Caco-2 (cell line): ENCODE data around the gene METTL25. TPM values are rescaled to one million over a fixed set of nuclear protein-coding genes. Genes with fewer than 3 reads are reported as not detected.

Experiments
- BruUV-seq: library from RNA; stranded (reverse); fragments of 400-500 nt; replicated peaks from 2 replicates; lab custom pipeline; 2021; lab: Mats Ljungman, UMichigan
- CTCF ChIA-PET: fragments of 300-600 bp; sonication (Branson Sonifier 250); formaldehyde crosslinking; loops from one replicate; lab custom pipeline; 2022; ENCODE audit warnings: antibody characterized with exemption; lab: Charles Lee
- POLR2A ChIA-PET: fragments of 300-600 bp; sonication (Branson Sonifier 250); formaldehyde crosslinking; loops from one replicate; lab custom pipeline; 2022; ENCODE audit warnings: antibody characterized with exemption; lab: Charles Lee
- DNase-seq, 2 experiments: peaks; one replicate each; pipeline versions ENCODE4 v3.0.0 to v3.0.0-alpha.2; 2020 to 2022
- H3K27me3 ChIP-seq: replicated peaks from 2 replicates; pipeline ENCODE4 v1.6.0; 2011; ENCODE audit warnings: low read length; ENCODE audit not compliant: control insufficient read depth, insufficient read depth
- H3K36me3 ChIP-seq: 2 replicates; pipeline ENCODE4 v1.5.1; 2011; ENCODE audit warnings: low read length; ENCODE audit not compliant: control insufficient read depth, insufficient read depth
- H3K4me1 ChIP-seq: fragments of 250-450 bp; sonication (Bioruptor Pico); 2 replicates; pipeline ENCODE4 v1.5.1; 2020; ENCODE audit warnings: mild to moderate bottlenecking
- H3K4me3 ChIP-seq: 2 replicates; pipeline ENCODE4 v1.5.1; 2011; ENCODE audit warnings: low read depth, mild to moderate bottlenecking, control low read depth, low read length
- H3K9me3 ChIP-seq: fragments of 250-450 bp; sonication (Bioruptor Pico); 2 replicates; pipeline ENCODE4 v1.5.1; 2020; ENCODE audit warnings: mild to moderate bottlenecking, moderate library complexity
- H3K27ac Mint-ChIP-seq: one replicate; pipeline ENCODE4 v1.8.0; 2022; ENCODE audit warnings: mixed read lengths; ENCODE audit not compliant: unreplicated experiment
- H3K27me3 Mint-ChIP-seq: one replicate; pipeline ENCODE4 v1.8.0; 2022; ENCODE audit warnings: mixed read lengths; ENCODE audit not compliant: insufficient read depth, unreplicated experiment
- H3K36me3 Mint-ChIP-seq: one replicate; pipeline ENCODE4 v1.8.0; 2022; ENCODE audit warnings: mild to moderate bottlenecking, mixed read lengths; ENCODE audit not compliant: insufficient read depth, unreplicated experiment
- H3K4me1 Mint-ChIP-seq: one replicate; pipeline ENCODE4 v1.8.0; 2022; ENCODE audit warnings: low read depth, mixed read lengths; ENCODE audit not compliant: unreplicated experiment
- H3K4me3 Mint-ChIP-seq: one replicate; pipeline ENCODE4 v1.8.0; 2022; ENCODE audit warnings: mild to moderate bottlenecking, moderate library complexity, mixed read lengths; ENCODE audit not compliant: unreplicated experiment
- H3K9me3 Mint-ChIP-seq: one replicate; pipeline ENCODE4 v1.8.0; 2022; ENCODE audit warnings: mixed read lengths; ENCODE audit not compliant: unreplicated experiment
- intact Hi-C: fragments of 100-400 bp; cut with micrococcal nuclease; formaldehyde crosslinking; loops from one replicate; pipeline ENCODE4 v1.10.0; 2022; ENCODE audit not compliant: unreplicated experiment
- total RNA-seq: library from RNA; stranded (reverse); gene quantifications from 2 replicates; pipeline ENCODE4 v1.2.3, GENCODE V29; 2022
- TF ChIP-seq, protein P1 (sequence below), 2 experiments: fragments of 200-600 bp in 1 of 2; IDR thresholded peaks; 1 replicate in 1 of 2; 2 replicates in 1 of 2; pipeline versions ENCODE4 v1.5.1 to v1.8.0; 2011 to 2022; ENCODE audit warnings: antibody characterized with exemption in 1 of 2, control low read depth in 1 of 2, inconsistent platforms in 1 of 2, low read depth in 1 of 2, low read length in 1 of 2, mild to moderate bottlenecking in 1 of 2, moderate library complexity in 1 of 2; ENCODE audit not compliant: insufficient read depth in 1 of 2, severe bottlenecking in 1 of 2, unreplicated experiment in 1 of 2

METTL25 gene
- total RNA-seq, 1 experiment from 2014 or later: 8.4 TPM

DNA sequence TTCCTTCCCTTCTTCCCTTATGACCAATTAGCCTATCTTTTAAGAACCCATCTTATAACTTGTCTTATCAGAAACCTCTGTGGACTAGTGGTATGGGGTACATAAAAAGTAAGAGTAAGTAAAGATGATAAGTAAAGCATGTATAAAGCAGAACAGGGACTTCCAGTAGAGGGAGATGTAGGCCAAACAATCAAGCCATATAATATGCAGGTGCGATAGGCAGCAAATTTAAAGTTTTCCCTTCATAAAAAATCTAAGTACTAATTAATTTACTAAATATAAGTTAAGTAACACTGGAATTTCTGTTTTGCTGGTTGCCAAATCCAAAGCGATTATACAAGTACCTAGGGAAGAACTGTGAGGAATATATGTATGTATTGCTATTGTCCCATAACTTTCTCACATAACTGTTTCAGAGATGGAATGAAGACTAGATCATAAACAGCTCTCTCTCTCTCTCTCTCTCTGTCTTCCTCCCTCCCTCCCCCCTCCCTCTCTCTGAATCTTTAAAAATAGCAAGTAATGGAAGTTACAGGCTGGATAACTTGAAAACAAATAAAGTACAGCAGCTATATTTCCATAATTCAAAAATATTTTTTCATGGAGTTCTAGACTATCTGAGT is 25.7 kb downstream of the METTL25 start:
- Histone ChIP-seq H3K9me3 (no peaks in the 10 kb centered on the region), H3K36me3 (no peaks in the 10 kb centered on the region), H3K4me1 (no peaks in the 10 kb centered on the region), H3K4me3 (no peak overlapping the region), H3K27me3 (no peaks in the 10 kb centered on the region)
- H3K27ac Mint-ChIP-seq: no peak overlapping the region
- BruUV-seq: no TSS peak
- no peaks in the 10 kb centered on the region for H3K27me3 Mint-ChIP-seq
- DNase-seq: peak in 1 of 2 experiments; percentile 22
- POLR2A ChIA-PET: no interaction called here
- H3K36me3 Mint-ChIP-seq: no peaks in the 10 kb centered on the region
- TF ChIP-seq, protein P1, sequence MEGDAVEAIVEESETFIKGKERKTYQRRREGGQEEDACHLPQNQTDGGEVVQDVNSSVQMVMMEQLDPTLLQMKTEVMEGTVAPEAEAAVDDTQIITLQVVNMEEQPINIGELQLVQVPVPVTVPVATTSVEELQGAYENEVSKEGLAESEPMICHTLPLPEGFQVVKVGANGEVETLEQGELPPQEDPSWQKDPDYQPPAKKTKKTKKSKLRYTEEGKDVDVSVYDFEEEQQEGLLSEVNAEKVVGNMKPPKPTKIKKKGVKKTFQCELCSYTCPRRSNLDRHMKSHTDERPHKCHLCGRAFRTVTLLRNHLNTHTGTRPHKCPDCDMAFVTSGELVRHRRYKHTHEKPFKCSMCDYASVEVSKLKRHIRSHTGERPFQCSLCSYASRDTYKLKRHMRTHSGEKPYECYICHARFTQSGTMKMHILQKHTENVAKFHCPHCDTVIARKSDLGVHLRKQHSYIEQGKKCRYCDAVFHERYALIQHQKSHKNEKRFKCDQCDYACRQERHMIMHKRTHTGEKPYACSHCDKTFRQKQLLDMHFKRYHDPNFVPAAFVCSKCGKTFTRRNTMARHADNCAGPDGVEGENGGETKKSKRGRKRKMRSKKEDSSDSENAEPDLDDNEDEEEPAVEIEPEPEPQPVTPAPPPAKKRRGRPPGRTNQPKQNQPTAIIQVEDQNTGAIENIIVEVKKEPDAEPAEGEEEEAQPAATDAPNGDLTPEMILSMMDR (IDR thresholded peaks at IDR 0.05; ENCODE audit: insufficient read depth in 1 of 2, low read depth in 1 of 2, low read length in 1 of 2, severe bottlenecking in 1 of 2, unreplicated experiment in 1 of 2): peak; percentile 47 to 50
- H3K4me1 Mint-ChIP-seq: no peaks in the 10 kb centered on the region
- H3K4me3 Mint-ChIP-seq: no peak overlapping the region
- CTCF ChIA-PET: interaction anchor here (1.6 kb wide), 1 partner anchor 134 kb away, joined by 3 read pairs; no protein-coding TSS in a partner anchor
- no peaks in the 10 kb centered on the region for H3K9me3 Mint-ChIP-seq
- intact Hi-C loops: loop anchor here (1.0 to 5.0 kb wide), 4 partner anchors 133 to 303 kb away; partner anchors contain the start of gene TMTC2

DNA sequence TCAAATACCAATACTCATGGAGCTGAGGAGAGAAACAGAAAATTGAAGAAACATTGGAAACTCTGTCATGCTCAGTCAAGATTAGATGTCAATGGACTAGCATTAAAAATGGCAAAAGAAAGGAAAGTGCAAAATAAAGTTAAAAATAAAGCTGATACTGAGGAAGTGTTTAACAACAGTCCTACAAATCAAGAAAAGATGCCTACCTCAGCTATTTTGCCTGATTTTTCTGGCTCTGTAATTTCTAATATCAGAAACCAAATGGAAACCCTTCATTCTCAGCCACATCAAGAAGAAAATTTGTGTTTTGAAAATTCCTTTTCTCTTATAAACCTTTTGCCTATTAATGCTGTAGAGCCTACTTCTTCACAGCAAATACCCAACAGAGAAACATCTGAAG is 40.5 kb downstream of the METTL25 start:
- POLR2A ChIA-PET: no interaction called here

DNA sequence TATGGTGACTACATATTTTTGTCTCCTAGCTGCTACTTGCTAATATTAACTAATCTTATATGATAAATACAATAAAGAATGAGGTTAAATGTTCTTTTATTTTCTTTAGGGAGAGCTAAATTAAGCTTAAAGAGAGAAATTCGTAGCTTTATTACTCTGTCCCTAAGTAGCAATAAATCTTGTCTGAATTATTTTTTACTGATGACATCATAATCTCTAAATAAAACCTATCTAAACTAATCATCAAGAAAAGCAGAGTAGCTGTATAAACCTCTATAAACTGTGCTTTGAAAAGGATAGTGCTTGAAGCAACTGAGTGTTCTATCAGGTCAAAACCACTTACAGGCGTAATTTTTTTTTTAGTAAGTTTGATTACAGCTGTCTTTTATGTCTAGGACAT is 42.5 kb downstream of the METTL25 start:
- CTCF ChIA-PET: no interaction called here
- H3K36me3 Mint-ChIP-seq: no peaks in the 10 kb centered on the region

More for the DNA sequence above, 40.5 kb downstream of the METTL25 start:
- intact Hi-C loops: no loop called here
- Mint-ChIP-seq H3K4me3 (no peak overlapping the region), H3K4me1 (no peaks in the 10 kb centered on the region), H3K9me3 (no peaks in the 10 kb centered on the region), H3K27me3 (no peaks in the 10 kb centered on the region), H3K36me3 (no peaks in the 10 kb centered on the region), H3K27ac (no peak overlapping the region)
- TF ChIP-seq, protein P1 (IDR thresholded peaks at IDR 0.05; ENCODE audit: insufficient read depth in 1 of 2, low read depth in 1 of 2, low read length in 1 of 2, severe bottlenecking in 1 of 2, unreplicated experiment in 1 of 2): no peak
- no peak for DNase-seq
- Histone ChIP-seq H3K4me3 (no peak overlapping the region), H3K36me3 (no peaks in the 10 kb centered on the region), H3K9me3 (no peaks in the 10 kb centered on the region), H3K4me1 (no peaks in the 10 kb centered on the region), H3K27me3 (no peaks in the 10 kb centered on the region)
- no TSS peak for BruUV-seq
- CTCF ChIA-PET: no interaction called here

More for the DNA sequence above, 42.5 kb downstream of the METTL25 start:
- intact Hi-C loops: no loop called here
- no peaks in the 10 kb centered on the region for H3K9me3 ChIP-seq
- no peak overlapping the region for H3K4me3 Mint-ChIP-seq
- DNase-seq: no peak
- no peaks in the 10 kb centered on the region for H3K36me3 ChIP-seq
- BruUV-seq: no TSS peak
- no peaks in the 10 kb centered on the region for H3K27me3 Mint-ChIP-seq
- no peaks in the 10 kb centered on the region for H3K27me3 ChIP-seq
- POLR2A ChIA-PET: no interaction called here
- no peak overlapping the region for H3K27ac Mint-ChIP-seq
- H3K4me1 ChIP-seq: no peaks in the 10 kb centered on the region
- no peaks in the 10 kb centered on the region for H3K9me3 Mint-ChIP-seq
- no peaks in the 10 kb centered on the region for H3K4me1 Mint-ChIP-seq
- TF ChIP-seq, protein P1 (IDR thresholded peaks at IDR 0.05; ENCODE audit: insufficient read depth in 1 of 2, low read depth in 1 of 2, low read length in 1 of 2, severe bottlenecking in 1 of 2, unreplicated experiment in 1 of 2): no peak
- H3K4me3 ChIP-seq: no peak overlapping the region
